ENCODE measurements around the gene UBIAD1. TPM values are rescaled to one million over a fixed set of nuclear protein-coding genes. Genes with fewer than 3 reads are reported as not detected.
A peak's percentile ranks its signal among the peaks of the same experiment; 100 is the strongest.

The UBIAD1 gene
- total and polyA plus RNA-seq, 2 experiments from 2014 or later, result 13.7 to 31.6 TPM

DNA sequence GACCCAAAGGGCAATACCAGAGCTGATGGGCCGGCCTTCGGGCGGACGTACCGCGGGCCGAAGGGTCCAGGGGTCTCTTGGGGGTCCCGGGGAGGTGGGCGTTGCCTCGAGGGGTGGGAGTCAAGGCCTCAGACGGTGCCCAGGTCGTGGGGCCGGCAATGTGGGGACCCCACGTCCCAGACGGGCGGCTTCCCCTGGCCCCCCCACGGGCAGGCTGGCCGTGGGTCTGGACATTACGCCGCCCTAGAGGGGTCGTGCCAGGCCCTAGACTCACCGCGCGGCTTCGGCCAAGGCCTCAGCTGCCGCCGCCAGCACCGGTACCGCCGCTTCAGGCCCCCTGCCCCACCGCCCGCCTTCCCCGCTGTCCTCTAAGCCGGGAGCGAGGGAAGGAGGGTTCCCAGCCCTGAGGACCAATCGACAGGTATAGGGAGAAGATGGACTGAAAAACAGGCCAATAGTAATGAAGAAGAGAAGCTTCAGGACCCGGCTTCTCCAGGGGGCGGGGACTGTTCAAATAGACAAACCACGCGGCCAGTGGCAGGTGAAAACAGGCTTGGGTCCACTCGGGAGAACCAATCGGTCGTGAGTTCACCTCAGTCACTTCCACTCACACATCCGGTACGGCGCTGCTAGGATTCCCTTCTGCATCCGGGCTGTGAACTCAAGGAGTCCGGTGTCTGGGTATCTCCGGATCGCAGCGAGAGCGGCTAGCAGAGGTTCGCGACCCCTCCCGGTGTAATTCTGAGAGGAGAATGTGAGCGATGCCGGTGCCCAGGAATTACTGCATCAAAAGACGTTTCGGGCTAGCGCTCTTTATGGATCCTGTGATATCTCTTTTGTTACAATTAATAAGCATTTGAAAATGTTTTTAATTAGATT is 10.6 kb upstream of the UBIAD1 start, which contains the start of gene MTOR:
MTOR (minus strand) TSS at position 381 of the 879 bp plus-strand sequence. CDS start 3,142 bp downstream, outside the sequence.
- Mint-ChIP-seq H3K4me1 (peaks cover 10% of the 10 kb centered on the region; the same call in 2 of the 3 replicates), H3K27ac (peak within 1 kb of the TSS; percentile 89), H3K36me3 (ENCODE audit: low read depth) (peaks cover 23% of the 10 kb centered on the region), H3K9me3 (no peaks in the 10 kb centered on the region), H3K4me3 (peak within 1 kb of the TSS; percentile 96), H3K27me3 (ENCODE audit: insufficient read depth, low read depth, poor library complexity) (peaks cover 12% of the 10 kb centered on the region)
- Histone ChIP-seq H3K4me2 (peak within 1 kb of the TSS; percentile 94), H3K4me1 (ENCODE audit: insufficient read depth) (peaks cover 10% of the 10 kb centered on the region; the same call in 1 of the 2 replicates), H3K9me2 (ENCODE audit: insufficient read depth) (no peaks in the 10 kb centered on the region), H3K27me3 (ENCODE audit: insufficient read depth) (no peaks in the 10 kb centered on the region), H3F3A (replicated peaks; ENCODE audit: low read depth) (0 out of 2 replicates have a peak, but pooled peaks cover 5% of the 10 kb centered on the region), H3K79me2 (replicated peaks; ENCODE audit: insufficient read depth) (peaks cover 21% of the 10 kb centered on the region), H2AFZ (peak within 1 kb of the TSS; percentile 39), H3K4me3 (peak within 1 kb of the TSS; percentile 87), H3K36me3 (ENCODE audit: insufficient read depth) (peaks cover 23% of the 10 kb centered on the region), H3K27ac (ENCODE audit: low read depth) (peak within 1 kb of the TSS; percentile 78), H4K20me1 (replicated peaks; ENCODE audit: insufficient read depth) (peaks cover 9% of the 10 kb centered on the region)
- DNase-seq (ENCODE audit: low spot score), result peak; percentile 100
- peak; percentile 98 for ATAC-seq
- TF ChIP-seq EZH2phosphoT487 (IDR thresholded peaks at IDR 0.05; ENCODE audit: unreplicated experiment) (no peak), STAT1 (IDR thresholded peaks at IDR 0.05; ENCODE audit: unreplicated experiment) (no peak), POLR2AphosphoS5 (IDR thresholded peaks at IDR 0.05; ENCODE audit: low read depth) (peak; percentile 80), ZNF114 (CRISPR knock-in tag; IDR thresholded peaks at IDR 0.05) (no peak), JUNB (IDR thresholded peaks at IDR 0.05; ENCODE audit: unreplicated experiment) (no peak), EZH2 (IDR thresholded peaks at IDR 0.05; ENCODE audit: low read depth, unreplicated experiment) (no peak), CREB1 (CRISPR knock-in tag; IDR thresholded peaks at IDR 0.05; ENCODE audit: low read depth) (peak; percentile 84), REST (IDR thresholded peaks at IDR 0.05; ENCODE audit: unreplicated experiment) (no peak)
- TF ChIP-seq, protein P1, sequence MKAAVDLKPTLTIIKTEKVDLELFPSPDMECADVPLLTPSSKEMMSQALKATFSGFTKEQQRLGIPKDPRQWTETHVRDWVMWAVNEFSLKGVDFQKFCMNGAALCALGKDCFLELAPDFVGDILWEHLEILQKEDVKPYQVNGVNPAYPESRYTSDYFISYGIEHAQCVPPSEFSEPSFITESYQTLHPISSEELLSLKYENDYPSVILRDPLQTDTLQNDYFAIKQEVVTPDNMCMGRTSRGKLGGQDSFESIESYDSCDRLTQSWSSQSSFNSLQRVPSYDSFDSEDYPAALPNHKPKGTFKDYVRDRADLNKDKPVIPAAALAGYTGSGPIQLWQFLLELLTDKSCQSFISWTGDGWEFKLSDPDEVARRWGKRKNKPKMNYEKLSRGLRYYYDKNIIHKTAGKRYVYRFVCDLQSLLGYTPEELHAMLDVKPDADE (IDR thresholded peaks at IDR 0.05), result peak; percentile 74
- TF ChIP-seq, protein P2, sequence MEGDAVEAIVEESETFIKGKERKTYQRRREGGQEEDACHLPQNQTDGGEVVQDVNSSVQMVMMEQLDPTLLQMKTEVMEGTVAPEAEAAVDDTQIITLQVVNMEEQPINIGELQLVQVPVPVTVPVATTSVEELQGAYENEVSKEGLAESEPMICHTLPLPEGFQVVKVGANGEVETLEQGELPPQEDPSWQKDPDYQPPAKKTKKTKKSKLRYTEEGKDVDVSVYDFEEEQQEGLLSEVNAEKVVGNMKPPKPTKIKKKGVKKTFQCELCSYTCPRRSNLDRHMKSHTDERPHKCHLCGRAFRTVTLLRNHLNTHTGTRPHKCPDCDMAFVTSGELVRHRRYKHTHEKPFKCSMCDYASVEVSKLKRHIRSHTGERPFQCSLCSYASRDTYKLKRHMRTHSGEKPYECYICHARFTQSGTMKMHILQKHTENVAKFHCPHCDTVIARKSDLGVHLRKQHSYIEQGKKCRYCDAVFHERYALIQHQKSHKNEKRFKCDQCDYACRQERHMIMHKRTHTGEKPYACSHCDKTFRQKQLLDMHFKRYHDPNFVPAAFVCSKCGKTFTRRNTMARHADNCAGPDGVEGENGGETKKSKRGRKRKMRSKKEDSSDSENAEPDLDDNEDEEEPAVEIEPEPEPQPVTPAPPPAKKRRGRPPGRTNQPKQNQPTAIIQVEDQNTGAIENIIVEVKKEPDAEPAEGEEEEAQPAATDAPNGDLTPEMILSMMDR (conservative IDR thresholded peaks at IDR 0.05; ENCODE audit: low read depth in 2 of 2), result no peak; a peak in 1 of 4 replicates
